CD1c-positive myeloid dendritic cell (primary cell): ENCODE measurements around the gene NMRK2.

Experiments used
- DNase-seq: peaks from one replicate; pipeline ENCODE4 v3.0.0-alpha.2; 2016; ENCODE audit errors: extremely low spot score

NMRK2 gene

GRCh38 chr19:3981736-3982681, 49.1 kb downstream of the NMRK2 start:
- DNase-seq: no peak

- DNase-seq: no peak
Observed at GRCh38 chr19:3982701-3983541, 50.1 kb downstream of the NMRK2 start.

- DNase-seq: no peak
Observed at GRCh38 chr19:3983542-3983914, 50.7 kb downstream of the NMRK2 start.

GRCh38 chr19:3983936-3984583, 51.2 kb downstream of the NMRK2 start:
- DNase-seq: no peak

- DNase-seq: no peak
Observed at GRCh38 chr19:3984584-3984907, 51.7 kb downstream of the NMRK2 start.

GRCh38 chr19:3984908-3985642, 52.2 kb downstream of the NMRK2 start, which contains the start of gene EEF2:
Gene EEF2 (minus strand): TSS chr19:3985463. CDS start chr19:3985380, 83 bp downstream.
- DNase-seq: peak; percentile 97

- DNase-seq: no peak
Observed at GRCh38 chr19:3985643-3986259, 52.9 kb downstream of the NMRK2 start.

- DNase-seq: peak; percentile 83
Observed at GRCh38 chr19:3986260-3987041, 53.6 kb downstream of the NMRK2 start.

GRCh38 chr19:3987619-3988371, 54.9 kb downstream of the NMRK2 start:
- DNase-seq: peak; percentile 95

- no peak for DNase-seq
Observed at GRCh38 chr19:3990815-3991117, 57.9 kb downstream of the NMRK2 start.
